ENCODE results near the gene PDGFRB.

The PDGFRB gene

GRCh38 chr5:150153957-150154617, 1.6 kb downstream of the PDGFRB start:
- H3K27me3 ChIP-seq (ENCODE audit: insufficient read depth, poor library complexity, severe bottlenecking): peaks cover 8% of the 10 kb centered on the region
- peak in 1 of 2 experiments; percentile 63 for DNase-seq (ENCODE audit: low read depth in 1 of 2, low spot score in 1 of 2)
- no peak overlapping the region for H3K4me3 ChIP-seq (replicated peaks; ENCODE audit: insufficient read depth, low read length)
- no peak overlapping the region for H3K27ac ChIP-seq (replicated peaks)
- TF ChIP-seq SPI1 (IDR thresholded peaks at IDR 0.05; ENCODE audit: borderline replicate concordance, low read depth) (no peak), GABPA (IDR thresholded peaks at IDR 0.05; ENCODE audit: low read depth) (no peak), CTCF (IDR thresholded peaks at IDR 0.05; ENCODE audit: insufficient read depth, low read length) (no peak), REST (IDR thresholded peaks at IDR 0.05; ENCODE audit: insufficient replicate concordance, low read depth) (no peak), POLR2AphosphoS5 (IDR thresholded peaks at IDR 0.05; ENCODE audit: low read depth) (no peak)

- H3K27ac ChIP-seq (replicated peaks): no peak overlapping the region
- no peak overlapping the region for H3K4me3 ChIP-seq (replicated peaks; ENCODE audit: insufficient read depth, low read length)
These were observed 2.2 kb downstream of the PDGFRB start for GRCh38 chr5:150153483-150153882.

More at GRCh38 chr5:150153483-150153882, 2.2 kb downstream of the PDGFRB start:
- H3K27me3 ChIP-seq (ENCODE audit: insufficient read depth, poor library complexity, severe bottlenecking): peaks cover 8% of the 10 kb centered on the region
- no peak for DNase-seq (ENCODE audit: low read depth in 1 of 2, low spot score in 1 of 2)
- TF ChIP-seq CTCF (IDR thresholded peaks at IDR 0.05; ENCODE audit: insufficient read depth, low read length) (no peak), REST (IDR thresholded peaks at IDR 0.05; ENCODE audit: insufficient replicate concordance, low read depth) (no peak), POLR2AphosphoS5 (IDR thresholded peaks at IDR 0.05; ENCODE audit: low read depth) (no peak), SPI1 (IDR thresholded peaks at IDR 0.05; ENCODE audit: borderline replicate concordance, low read depth) (no peak), GABPA (IDR thresholded peaks at IDR 0.05; ENCODE audit: low read depth) (no peak)

Data from HL-60 (cell line).